SH-SY5Y (cell line): ENCODE measurements around the gene ESR1.

Experiments used
- GATA2 ChIP-seq: IDR thresholded peaks from 2 replicates; pipeline ENCODE4 v1.6.1; 2011; ENCODE audit warnings: mild to moderate bottlenecking, low read depth, low read length
- GATA3 ChIP-seq: IDR thresholded peaks from 2 replicates; pipeline ENCODE4 v1.6.1; 2011; ENCODE audit warnings: low read depth, mild to moderate bottlenecking, low read length, moderate library complexity

DNA sequence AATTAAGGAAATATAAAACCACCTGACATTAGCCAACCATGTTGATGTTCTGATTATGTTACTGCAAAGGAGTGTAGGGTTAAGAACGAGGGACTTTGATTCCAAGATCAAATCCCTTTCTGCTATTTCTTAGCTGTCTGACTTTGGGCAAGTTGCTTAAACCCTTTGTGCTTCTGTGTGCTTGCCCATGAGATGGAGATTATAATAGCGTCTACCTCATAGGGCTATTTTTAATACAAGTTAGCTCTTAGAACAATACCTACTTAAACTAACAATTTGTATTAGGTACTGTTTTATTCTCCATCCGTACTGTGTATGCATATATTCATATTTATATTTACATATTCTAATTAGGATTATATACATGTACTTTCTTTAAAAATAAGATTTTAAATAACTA is 263.8 kb downstream of the ESR1 start:
- TF ChIP-seq GATA3 (no peak), GATA2 (no peak)
